HG03342 (cell line): ENCODE measurements around the gene NCDN.

Experiments
- ATAC-seq: cut with Tn5 transposase; IDR thresholded peaks from one replicate; pipeline ENCODE4 v1.9.1; 2021; ENCODE audit warnings: mild to moderate bottlenecking, moderate library complexity; ENCODE audit not compliant: unreplicated experiment

Gene NCDN

GRCh38 chr1:35554266-35555211 is 3.1 kb upstream of the NCDN start:
- no peak for ATAC-seq

GRCh38 chr1:35555212-35555584 is 2.4 kb upstream of the NCDN start:
- ATAC-seq: no peak

- ATAC-seq: no peak
Measured at GRCh38 chr1:35555601-35556477, 1.8 kb upstream of the NCDN start.

- no peak for ATAC-seq
Measured at GRCh38 chr1:35556484-35557117, 998 bp upstream of the NCDN start.

GRCh38 chr1:35557118-35557610 is 435 bp upstream of the NCDN start, which contains the start of gene KIAA0319L:
KIAA0319L (minus strand) TSS chr1:35557403; CDS start chr1:35554491, 2,912 bp downstream.
- ATAC-seq: peak; percentile 61

GRCh38 chr1:35558374-35559316 is 1.0 kb downstream of the NCDN start:
- ATAC-seq: no peak

GRCh38 chr1:35559317-35559944 is 1.8 kb downstream of the NCDN start:
- ATAC-seq: no peak

- no peak for ATAC-seq
Measured at GRCh38 chr1:35560256-35561225, 2.9 kb downstream of the NCDN start.

GRCh38 chr1:35561297-35561971 is 3.8 kb downstream of the NCDN start:
- ATAC-seq: no peak

- ATAC-seq: no peak
Measured at GRCh38 chr1:35561972-35562680, 4.5 kb downstream of the NCDN start.

- ATAC-seq: no peak
Measured at GRCh38 chr1:35563166-35563565, 5.6 kb downstream of the NCDN start.

GRCh38 chr1:35564037-35564883 is 6.7 kb downstream of the NCDN start:
- ATAC-seq: peak; percentile 51

GRCh38 chr1:35564884-35565741 is 7.5 kb downstream of the NCDN start:
- ATAC-seq: no peak

- no peak for ATAC-seq
Measured at GRCh38 chr1:35565742-35566133, 8.1 kb downstream of the NCDN start.

GRCh38 chr1:35567947-35568558 is 10.5 kb downstream of the NCDN start:
- no peak for ATAC-seq
